Measurements from ENCODE around the gene NSA2.

GRCh38 chr5:74717596-74717995 lies 49.5 kb upstream of the NSA2 start:
- TF ChIP-seq, protein P1, sequence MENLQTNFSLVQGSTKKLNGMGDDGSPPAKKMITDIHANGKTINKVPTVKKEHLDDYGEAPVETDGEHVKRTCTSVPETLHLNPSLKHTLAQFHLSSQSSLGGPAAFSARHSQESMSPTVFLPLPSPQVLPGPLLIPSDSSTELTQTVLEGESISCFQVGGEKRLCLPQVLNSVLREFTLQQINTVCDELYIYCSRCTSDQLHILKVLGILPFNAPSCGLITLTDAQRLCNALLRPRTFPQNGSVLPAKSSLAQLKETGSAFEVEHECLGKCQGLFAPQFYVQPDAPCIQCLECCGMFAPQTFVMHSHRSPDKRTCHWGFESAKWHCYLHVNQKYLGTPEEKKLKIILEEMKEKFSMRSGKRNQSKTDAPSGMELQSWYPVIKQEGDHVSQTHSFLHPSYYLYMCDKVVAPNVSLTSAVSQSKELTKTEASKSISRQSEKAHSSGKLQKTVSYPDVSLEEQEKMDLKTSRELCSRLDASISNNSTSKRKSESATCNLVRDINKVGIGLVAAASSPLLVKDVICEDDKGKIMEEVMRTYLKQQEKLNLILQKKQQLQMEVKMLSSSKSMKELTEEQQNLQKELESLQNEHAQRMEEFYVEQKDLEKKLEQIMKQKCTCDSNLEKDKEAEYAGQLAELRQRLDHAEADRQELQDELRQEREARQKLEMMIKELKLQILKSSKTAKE (CRISPR knock-in tag; IDR thresholded peaks at IDR 0.05; ENCODE audit: borderline replicate concordance): no peak
- TF ChIP-seq, protein P2, sequence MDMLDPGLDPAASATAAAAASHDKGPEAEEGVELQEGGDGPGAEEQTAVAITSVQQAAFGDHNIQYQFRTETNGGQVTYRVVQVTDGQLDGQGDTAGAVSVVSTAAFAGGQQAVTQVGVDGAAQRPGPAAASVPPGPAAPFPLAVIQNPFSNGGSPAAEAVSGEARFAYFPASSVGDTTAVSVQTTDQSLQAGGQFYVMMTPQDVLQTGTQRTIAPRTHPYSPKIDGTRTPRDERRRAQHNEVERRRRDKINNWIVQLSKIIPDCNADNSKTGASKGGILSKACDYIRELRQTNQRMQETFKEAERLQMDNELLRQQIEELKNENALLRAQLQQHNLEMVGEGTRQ (IDR thresholded peaks at IDR 0.05; ENCODE audit: low read depth, low read length): no peak
- TF ChIP-seq, protein P2 (CRISPR knock-in tag; IDR thresholded peaks at IDR 0.05; ENCODE audit: borderline replicate concordance): no peak
- no peak for TF ChIP-seq ETS1 (CRISPR knock-in tag; IDR thresholded peaks at IDR 0.05)
- TF ChIP-seq EZH2 (conservative IDR thresholded peaks at IDR 0.05; ENCODE audit: low read depth, low read length): no peak
- TF ChIP-seq, protein P3, sequence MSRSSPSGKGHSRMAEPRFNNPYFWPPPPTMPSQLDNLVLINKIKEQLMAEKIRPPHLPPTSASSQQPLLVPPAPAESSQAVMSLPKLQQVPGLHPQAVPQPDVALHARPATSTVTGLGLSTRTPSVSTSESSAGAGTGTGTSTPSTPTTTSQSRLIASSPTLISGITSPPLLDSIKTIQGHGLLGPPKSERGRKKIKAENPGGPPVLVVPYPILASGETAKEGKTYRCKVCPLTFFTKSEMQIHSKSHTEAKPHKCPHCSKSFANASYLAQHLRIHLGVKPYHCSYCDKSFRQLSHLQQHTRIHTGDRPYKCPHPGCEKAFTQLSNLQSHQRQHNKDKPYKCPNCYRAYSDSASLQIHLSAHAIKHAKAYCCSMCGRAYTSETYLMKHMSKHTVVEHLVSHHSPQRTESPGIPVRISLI (CRISPR knock-in tag; IDR thresholded peaks at IDR 0.05; ENCODE audit: borderline replicate concordance): no peak
- no peak for TF ChIP-seq GLI4 (CRISPR knock-in tag; IDR thresholded peaks at IDR 0.05; ENCODE audit: borderline replicate concordance)
- no peak for TF ChIP-seq NFKB2 (CRISPR knock-in tag; IDR thresholded peaks at IDR 0.05; ENCODE audit: borderline replicate concordance)
